NCI-H2196 treated with DMSO at 0.1 percent for 48 hours (cell line): ENCODE measurements around the gene EXOC1L.
"Not testable (repeated sequence)": the region's sequence is repeated elsewhere in the genome, so short reads cannot be mapped to it uniquely, and the experiment has no call there.

Experiments
- DNase-seq: peaks from one replicate; lab custom pipeline; 2025; ENCODE audit not compliant: unreplicated experiment; lab: John Stamatoyannopoulos, UW

Gene EXOC1L

DNA sequence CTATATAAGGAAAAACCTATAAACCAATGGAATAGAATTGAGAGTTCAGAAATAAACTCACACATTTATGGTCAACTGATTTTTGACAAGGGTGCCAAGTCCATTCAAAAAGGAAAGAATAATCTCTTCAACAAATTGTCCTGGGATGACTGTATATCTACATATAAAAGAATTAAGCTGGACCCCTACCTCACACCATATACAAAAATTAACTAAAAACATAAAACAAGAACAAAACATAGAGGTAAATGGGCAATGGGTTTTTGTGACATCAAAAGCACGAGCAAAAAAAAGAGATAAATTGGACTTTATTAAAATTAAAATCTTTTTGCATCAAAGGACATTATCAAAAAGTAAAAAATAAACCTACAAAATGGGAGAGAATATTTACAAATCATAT, 18.3 kb downstream of the EXOC1L start:
- DNase-seq = no peak

DNA sequence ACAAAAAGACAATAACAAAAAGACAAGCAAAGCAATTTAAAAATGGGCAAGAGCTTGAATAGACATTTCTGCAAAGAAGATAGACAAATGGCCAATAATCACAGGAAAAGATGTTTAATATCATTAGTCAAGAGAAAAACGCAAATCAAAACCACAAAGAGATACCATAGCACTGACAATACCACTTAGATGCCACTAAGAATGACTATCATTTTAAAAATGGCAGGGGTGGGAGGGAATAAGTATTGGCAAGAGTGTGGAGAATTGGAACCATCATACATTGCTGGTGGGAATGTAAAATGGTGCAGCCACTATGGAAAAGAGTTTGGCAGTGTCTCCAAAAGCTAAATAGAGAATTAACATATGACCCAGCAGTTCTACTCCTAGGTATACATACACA, 18.8 kb downstream of the EXOC1L start:
- DNase-seq = no peak

DNA sequence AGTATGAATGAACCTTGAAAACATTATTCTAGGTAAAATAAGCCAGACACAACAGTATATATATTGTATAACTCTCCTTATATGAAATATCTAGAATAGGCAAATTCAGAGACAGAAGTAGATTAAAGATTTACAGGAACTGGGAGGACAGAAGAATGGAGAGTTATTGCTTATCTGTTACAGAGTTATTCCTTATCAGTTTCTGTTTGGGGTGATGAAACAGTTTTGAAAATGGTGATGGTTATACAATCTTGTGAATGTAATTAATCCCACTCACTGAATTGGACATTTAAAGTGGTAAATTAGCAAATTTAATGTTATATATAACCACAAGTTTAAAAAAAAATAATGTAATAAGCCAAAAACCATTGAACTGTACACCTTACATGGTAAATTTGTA, 19.4 kb downstream of the EXOC1L start:
- DNase-seq = no peak

DNA sequence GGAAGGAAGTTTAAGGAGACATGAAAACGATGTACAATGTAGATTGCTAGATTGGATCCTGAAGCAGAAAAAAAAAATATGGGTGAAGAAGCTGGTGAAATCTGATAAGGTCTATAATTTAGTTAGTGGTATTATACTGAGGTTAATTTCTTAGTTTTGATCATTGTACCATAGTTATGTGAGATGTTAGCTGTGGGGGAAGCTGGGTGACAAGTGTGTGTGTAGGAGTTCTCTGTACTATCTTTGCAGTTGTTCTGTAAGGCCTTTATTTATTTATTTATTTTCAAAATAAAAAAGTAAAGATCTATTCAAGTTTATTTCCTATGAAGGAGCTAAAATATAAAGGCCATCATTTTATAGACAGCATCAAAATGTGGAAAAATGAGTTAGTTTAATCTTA, 21.4 kb downstream of the EXOC1L start:
- no peak for DNase-seq

DNA sequence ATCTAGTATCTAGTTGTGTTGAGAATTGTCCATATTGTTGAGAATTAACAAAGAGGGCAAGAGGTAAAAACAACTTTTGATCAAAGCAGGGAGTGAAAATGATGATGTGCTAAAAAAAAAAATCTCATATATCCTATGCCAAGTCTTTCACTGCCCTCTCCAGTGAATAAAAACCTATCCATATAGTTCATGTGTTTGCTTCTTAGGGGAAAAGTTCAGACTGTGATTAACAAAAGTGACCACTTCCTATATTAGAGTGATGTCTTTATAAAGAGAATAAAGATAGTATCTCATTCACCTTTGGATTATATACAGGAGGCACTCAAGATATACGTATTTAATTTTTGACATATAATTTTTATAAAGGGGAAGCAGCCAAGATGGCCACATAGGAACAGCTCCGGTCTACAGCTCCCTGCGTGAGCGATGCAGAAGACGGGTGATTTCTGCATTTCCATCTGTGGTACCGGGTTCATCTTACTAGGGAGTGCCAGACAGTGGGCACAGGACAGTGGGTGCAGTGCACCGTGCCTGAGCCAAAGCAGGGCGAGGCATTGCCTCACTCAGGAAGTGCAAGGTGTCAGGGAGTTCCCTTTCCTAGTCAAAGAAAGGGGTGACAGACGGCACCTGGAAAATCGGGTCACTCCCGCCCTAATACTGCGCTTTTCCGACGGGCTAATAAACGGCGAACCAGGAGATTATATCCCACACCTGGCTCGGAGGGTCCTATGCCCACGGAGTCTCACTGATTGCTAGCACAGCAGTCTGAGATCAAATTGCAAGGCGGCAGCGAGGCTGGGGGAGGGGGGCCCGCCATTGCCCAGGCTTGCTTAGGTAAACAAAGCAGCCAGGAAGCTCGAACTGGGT, 22.0 kb downstream of the EXOC1L start:
- not testable (repeated sequence) for DNase-seq

DNA sequence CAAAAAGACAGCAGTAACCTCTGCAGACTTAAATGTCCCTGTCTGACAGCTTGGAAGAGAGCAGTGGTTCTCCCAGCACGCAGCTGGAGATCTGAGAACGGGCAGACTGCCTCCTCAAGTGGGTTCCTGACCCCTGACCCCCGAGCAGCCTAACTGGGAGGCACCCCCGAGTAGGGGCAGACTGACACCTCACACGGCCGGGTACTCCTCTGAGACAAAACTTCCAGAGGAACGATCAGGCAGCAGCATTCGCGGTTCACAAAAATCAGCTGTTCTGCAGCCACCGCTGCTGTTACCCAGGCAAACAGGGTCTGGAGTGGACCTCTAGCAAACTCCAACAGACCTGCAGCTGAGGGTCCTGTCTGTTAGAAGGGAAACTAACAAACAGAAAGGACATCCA, 22.7 kb downstream of the EXOC1L start:
- DNase-seq = not testable (repeated sequence)

DNA sequence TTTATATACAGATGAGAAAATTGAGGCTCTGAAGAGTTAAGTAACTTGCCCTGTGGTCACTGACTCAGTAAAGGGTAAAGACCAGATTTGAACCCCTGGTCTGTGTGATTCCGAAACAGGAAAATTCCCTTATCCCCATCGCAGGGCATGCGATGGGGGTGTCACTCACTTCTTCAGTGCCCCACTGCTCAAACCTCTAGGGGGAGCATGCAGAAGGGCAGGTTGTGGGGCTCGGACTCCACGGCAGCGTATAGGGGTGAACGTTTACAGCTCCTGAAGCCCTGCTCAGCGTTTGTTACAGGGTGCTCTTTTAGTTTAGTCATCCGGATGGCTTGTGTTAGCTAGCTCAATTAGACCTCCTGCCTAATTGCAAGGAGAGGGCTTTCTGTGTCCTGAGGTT, 30.1 kb downstream of the EXOC1L start:
- no peak for DNase-seq

DNA sequence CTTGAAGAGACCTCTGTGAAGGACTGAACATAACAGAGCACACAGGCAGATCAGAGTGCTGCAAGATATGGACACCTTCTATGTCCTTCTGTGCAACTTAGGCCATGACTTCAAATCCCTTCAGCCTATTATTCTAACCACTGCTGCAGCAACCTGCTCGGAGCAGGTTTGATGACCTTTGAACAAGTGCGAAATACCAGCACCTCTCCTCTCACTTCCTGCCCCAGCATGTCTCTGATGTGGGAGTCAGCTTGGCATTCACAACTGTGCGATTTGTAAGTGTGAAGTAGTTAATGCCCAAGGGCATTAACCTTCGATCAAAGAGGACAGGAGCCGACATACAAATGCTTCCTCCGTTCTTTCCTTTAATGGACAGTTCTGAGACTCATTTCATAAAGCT, 32.3 kb downstream of the EXOC1L start:
- DNase-seq = no peak

DNA sequence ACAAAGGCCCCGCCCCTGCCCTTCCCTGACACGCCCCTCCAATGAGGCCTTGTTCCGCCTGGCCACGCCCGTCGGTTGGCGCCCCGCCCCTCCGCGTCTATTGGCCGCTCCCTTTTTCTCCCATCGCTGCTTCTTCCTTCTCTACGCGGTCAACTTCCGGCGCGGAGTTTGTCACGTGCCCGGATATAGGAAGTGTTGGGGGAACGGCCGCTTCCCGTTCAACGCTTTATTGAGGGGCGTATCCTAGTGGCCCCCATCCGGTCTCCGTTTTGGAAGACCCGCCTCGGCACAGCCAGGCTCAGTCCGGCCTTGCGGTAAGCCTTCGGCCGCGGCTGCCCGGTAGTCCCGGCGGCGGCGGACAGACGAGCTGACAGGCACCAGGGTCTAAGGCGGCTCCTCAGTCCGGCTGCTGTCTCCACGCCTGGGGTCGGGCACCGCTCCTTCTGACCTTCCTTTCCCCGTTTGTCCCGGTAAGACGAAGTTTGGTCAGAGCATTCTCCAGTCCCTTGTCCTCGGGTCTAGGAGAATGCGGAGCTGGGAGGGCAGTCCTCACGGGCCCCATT, 34.0 kb downstream of the EXOC1L start, which contains the start of gene EXOC1:
EXOC1 (plus strand) TSS at position 165 of the 563 bp plus-strand sequence. CDS start 4,676 bp downstream, outside the sequence.
- DNase-seq = peak; percentile 55

DNA sequence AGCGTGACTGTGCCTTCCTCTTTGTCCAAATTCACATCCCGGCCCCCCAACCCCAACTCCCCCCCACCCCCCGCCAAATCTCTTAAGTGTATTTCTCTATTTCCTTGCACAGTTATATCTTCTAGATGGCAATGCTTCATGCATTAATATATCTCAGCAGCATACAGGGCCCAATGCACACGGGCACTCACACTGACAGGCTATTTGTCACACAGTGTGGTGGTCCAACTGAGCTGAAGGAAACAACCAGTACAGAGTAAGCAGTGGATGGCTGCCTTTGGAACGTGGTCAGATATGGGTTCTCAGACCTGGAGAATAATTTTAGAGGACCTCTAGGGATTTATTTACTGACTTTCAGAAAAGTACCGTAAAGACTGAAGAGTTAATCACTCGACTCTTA, 34.5 kb downstream of the EXOC1L start:
- no peak for DNase-seq

DNA sequence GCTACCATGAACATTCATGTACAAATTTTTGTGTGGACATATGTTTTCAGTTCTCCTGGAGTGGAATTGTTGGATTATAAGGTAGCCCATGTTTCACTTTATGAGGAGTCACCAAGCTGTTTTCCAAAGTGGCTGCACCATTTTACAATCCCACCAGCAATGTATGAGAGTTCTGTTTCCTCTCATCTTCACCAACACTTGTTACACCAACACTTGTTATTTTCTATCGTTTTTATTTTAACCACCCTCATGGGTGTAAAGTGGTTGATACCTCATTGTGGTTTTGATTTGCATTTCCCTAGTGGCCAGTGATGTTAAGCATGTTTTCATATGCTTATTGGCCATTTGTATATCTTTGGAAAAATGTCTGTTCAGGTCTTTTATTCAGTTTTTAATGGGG, 38.0 kb downstream of the EXOC1L start:
- DNase-seq = no peak

DNA sequence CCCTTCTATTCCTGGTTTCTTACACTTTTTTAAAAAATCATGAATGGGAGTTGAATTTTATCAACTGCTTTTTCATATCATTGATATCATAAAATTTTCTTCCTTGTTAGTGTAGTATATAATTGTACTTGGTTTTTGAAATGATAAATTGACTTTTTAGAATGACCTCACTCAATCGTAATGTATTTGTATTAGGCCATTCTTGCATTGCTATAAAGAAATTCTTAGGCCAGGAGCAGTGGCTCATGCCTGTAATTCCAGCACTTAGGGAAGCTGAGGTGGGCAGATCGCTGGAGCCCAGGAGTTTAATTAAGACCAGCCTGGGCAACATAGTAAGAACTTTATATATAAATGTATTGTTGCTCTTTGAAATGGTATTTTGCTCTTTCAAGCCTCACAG, 40.1 kb downstream of the EXOC1L start:
- no peak for DNase-seq

DNA sequence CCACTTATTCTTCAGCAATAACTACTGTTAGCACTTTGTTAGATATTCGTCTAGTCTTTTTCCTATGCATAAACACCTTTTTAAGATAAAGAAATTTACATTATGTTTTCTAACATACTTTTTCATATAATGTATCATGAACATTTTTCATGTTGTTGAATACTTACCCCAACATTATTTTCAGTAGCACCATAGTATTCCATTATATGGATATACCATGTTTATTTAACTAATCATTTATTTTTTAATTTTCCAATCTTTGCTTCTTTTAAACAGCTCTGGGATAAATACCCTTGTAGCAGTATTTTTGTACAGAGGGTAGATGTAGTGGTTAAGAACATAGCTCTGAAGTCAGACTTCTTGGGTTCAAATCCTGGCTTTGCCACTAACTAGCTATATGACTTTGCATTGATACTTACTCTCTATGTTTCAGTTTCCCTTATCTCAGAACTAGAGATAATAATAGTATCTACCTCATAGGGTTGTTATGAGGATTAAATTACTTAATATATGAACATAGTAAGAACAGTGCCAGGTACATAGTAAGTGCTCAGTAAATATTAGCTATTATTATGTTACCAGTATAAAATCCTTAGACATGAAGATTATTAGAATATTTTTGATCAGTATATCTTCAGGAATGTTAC, 45.1 kb downstream of the EXOC1L start:
- DNase-seq = no peak

DNA sequence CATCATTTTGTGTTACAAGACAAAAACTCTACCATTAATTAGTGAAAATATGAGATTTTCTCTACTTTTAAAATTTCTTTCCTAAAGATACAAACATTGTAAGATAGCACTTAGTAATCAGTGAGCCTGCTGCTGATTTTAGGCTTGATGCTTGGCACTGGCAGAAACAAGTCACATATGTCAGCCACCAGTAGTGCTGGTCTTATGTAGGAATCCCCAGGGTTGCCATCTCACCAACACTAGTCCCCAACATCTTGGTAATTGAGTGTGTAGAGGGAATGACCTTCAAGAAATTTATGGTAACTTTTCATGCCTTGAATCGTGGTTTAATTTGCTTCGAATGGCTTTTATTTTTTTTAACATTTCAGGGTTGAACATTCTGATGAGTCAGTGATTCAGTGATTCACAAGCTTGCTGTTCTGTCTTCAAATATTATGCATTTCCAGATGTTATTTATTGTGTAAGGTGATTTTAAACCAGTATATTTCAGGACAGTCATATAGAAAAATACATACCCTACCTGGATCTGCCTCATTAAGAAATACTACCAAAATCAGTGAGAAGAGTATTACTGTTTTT, 45.7 kb downstream of the EXOC1L start:
- DNase-seq = no peak

DNA sequence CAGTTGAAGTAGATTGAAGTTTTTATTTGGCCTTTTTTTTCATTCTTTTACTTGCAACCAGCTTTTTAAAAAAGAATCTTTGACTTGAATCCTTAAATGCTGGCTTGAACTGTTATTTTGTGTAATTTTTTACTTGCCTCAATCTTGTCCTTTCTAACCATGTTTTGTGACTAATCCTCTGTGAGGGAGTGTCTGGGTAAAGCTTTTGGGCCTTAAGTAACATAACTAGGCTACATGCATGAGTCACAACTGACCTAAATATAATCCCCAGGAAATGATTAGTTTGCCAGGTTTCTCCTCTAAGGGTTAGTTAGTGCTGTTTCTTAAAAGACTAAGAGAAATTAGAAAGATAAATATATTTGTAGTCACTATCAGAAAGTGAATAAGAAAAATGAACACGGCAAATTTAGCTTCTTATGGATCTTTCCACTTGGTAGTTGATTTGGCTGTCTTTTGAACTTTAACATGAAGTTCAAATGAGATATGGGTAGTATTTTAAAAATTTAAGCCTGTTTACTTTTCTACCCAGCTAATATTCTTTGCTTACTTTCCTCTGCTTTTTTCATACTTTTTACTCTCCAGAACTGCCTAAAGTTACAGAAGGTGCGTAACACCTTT, 46.8 kb downstream of the EXOC1L start:
- DNase-seq = no peak

DNA sequence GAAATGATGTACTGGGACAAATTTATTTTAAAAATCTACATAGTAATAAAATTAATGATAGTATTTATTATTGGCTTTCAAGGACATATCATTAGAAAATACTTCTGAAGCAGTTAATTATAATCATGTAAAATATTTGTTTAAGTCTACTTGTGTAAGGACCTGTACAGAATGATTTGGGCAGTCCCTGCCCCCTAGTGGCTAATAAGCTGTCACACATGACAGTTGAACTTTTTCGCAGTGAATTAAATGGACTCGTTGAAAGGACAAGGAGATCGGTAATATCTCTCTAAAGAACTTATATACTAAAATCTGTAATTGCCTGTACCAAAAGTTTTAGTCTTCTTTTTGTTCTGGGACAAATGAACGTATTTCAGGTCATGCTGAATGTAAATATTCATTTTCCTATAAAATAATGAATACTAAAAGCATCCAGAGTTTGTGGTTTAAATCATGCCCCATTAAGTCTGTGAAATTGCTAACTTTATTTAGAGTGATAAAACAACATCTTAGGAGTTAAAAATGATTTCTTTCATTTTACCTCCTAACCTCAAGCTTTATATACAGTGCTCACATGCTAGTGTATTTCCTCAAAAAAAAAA, 47.5 kb downstream of the EXOC1L start:
- peak; percentile 37 for DNase-seq

DNA sequence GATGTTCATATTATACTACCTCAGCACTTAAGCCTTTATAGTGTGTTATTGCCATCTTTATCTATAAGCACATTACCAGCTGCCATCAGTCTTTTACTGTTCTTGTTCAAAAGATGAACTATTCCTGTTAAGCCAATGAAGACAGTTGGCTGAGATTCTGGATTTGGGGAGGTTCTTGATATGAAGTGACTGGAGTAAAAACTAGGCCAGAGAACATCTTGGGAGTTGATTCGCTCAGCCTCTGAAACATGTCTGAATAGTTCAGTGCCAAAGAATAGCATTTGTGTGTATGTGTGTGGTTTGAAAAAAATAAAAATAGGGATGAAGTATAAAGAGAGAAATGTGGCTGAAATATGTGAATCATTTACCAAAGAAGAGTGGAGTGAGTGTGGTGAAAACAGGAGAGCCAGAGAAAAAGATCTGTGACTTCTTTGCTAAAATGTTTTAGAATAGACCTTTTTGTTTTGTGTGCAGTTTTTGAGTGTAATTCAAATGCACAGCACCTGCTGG, 49.0 kb downstream of the EXOC1L start:
- no peak for DNase-seq

DNA sequence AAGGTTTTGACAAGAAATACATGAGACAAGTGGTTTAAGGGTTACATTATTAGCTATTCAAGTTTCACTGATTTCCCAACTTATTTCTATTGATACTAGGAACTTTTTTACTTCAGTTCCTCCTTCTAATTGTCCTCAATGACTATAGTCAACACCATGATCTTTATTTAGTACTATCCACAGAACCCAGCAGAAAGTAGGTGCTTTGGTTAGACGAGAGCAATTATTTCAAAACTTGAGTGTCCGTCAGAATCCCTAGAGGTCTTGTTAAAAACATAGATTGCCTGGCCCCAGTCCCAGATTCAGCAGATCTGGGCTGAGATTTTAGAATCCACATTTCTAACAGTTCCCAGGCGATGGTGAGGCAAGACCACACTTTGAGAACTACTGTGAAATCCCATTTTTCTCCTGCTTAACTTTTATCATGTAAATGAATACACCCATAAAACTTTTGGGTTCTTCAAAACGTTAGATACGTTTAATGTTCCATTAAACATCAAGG, 51.8 kb downstream of the EXOC1L start:
- DNase-seq = no peak

DNA sequence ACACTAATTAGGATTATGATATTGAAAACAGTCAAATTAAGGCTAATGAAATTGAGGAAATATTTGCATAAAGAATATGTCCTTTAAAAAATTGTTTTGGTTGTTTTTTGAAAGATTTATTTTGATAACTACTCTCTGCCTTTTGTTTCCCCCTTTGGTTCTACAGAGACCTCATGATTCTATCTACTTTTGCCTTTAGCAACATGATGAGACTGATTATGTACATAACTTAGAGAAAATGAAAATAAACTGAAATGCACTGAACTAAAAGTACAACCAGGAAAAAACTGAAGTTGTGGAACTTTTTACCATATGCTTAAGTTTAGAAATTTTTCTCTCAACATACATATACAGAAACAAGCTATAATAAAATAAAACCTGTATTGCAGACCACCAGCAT, 55.2 kb downstream of the EXOC1L start:
- DNase-seq = no peak

DNA sequence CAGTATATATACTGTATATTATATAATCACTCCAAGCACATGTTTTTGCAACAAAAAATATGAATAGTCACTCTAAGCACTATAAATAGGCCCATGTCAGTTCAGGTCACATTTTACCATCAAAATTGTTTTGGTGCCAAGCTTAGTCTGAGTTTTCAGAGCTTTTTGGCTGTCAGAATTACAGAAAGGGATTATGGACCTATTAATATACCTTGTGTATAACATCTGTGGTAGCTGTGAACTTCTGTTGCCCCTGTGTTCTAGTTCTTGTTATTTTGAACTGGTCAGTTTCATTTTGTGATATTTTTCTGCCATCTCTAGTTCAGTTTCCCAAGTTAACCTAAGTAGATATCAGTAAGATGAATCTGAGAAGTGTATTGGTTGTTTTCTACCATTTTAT, 56.8 kb downstream of the EXOC1L start:
- DNase-seq = no peak

DNA sequence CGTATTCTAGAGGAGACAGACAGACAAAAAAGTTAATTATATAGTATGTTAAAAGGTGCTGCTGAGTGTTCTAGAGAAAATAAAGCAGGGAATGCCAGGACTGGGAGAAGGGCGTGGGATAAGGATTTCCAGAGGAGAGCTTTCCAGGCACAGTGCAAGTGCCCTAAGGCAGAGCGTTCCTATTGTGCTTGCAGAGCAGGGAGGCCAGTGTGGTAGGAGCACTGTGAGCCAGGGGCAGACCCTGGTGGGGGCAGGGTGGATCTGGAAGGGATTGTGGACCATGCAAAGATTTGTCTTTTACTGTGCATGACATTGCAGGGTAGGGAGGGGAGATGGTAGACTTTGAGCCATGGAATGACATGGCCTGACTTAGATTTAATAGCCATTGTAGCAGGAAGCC, 59.6 kb downstream of the EXOC1L start:
- DNase-seq = no peak
